GM19397 (cell line): ENCODE results near the gene C19orf25.
"Not testable (repeated sequence)": the region's sequence is repeated elsewhere in the genome, so short reads cannot be mapped to it uniquely, and the experiment has no call there.

Experiments used
- ATAC-seq: cut with Tn5 transposase; IDR thresholded peaks from one replicate; pipeline ENCODE4 v1.9.1; 2021; ENCODE audit warnings: mild to moderate bottlenecking, moderate library complexity; ENCODE audit not compliant: unreplicated experiment

C19orf25 gene

DNA sequence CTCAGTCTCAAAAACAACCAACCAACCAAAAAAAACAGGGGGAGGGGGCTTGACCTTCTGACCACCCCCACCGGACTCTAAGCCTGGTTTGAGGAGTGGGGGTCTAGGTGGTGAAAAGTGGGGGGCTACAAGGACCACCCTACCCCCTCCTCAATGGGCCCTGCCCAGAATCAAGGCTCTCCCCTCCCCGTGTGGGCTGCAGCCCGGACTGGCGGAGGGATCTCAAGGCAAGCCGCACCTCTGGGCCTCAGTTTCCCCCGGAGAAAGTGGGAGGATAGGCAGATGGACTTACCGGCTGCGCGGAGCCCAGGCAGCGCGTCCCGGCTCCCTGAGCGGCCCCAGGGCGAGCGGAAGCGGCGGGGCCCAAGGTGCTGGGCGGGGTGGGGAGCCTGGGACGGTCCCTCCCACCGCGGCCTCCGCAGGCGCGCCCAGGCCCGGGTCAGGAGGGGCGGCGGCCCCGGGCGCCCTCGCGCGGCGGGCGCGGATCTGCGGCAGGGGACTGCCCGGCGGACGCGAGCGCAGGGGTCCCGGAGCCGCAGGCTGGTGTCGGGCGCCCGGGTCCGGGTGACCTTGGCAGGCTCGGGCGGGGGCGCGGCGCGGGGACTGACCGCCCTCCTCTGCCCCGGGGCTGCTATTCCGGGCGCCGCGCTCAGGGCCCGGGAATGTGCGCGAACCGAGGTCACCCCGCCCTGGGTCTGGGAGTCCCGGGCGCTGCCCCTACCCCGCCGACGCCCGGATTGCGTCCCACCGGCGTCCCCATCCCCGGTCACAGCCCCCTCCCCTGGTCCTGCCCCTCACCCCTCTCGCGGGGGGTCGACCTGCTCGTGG, 33.9 kb upstream of the C19orf25 start, which contains the start of gene ADAMTSL5:
ADAMTSL5 (minus strand) TSS at position 349 of the 828 bp plus-strand sequence. CDS start 2,076 bp downstream, outside the sequence.
- ATAC-seq: no peak

DNA sequence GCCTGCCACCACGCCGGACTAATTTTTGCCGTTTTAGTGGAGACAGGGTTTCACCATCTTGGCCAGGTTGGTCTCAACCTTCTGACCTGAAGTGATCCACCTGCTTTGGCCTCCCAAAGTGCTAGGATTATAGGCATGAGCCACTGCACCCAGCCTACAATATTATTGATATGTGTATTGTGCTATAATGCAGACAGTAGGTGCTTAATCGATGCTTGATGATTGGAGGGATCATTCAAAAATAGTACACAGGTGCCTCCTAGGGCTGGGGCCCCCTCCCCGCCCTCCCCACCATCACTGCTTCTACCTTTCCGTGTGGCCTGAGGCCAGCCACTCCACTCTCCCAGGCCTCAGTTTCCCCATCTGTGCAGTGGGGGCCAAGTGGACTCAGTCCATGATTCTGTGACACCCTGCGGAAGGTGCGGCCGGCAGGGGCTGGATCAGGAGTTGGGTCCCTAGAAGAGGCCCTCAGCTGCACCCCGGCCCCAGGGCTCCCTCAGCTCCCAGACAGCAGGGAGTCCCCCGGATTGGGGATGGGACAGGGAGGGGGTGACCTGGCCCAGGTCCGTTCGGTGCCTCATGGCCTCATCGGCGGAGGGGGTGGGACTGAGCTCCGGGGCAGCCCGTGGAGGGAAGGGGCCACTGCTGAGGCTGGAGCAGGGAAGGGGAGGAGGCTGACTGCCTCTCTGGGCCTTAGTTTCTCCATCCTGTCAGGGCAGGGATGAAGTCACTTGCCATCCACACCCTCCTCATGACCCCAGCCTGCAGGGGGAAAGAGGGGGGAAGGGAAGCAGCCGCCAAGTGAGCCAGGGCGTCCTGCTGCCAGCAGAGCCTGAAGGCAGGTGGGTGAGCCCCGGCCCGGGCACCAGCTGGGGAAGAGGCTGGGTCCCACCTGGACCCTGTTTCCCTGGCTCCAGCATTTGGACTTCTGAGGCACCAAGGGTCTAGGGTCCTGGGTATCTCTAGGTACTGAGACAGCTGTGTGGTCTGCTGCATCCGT, 32.6 kb upstream of the C19orf25 start:
- no peak for ATAC-seq

DNA sequence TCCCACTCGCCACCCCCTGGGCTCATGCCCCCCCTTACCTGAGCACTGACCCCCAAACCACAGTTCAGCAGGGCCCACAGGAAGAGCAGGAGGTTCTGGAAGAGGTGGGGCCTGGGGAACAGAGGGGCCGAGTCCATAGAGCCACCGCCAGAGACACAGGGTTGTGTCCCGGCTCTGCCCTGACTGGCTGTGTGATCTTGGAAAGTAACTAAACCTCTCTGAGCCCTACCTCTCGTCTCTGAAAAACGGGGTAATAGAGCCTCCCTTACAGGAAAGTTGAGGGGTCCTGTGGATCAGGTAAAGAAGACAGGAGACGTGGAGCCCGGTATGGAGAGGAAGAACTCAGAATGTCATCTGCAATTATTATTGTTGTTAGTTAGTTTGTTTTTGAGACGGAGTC, 31.8 kb upstream of the C19orf25 start:
- ATAC-seq: no peak

DNA sequence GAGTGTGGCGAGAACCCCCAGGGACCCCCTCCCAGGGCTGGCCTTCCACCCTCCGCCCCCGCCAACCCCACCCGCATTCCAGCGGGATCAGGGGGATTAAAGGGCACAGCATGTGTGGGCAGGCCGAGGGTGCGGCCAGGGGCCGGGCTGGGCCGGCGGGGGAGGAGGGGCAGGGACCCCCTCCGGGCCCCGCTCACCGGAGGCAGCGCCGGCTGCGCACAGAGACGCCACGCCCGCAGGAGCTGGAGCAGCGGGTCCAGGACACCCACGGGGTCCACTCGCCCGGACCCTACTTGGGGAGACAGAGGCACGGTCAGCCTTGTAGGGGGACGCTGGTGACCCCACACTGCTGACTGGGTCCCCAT, 31.4 kb upstream of the C19orf25 start:
- ATAC-seq: no peak

DNA sequence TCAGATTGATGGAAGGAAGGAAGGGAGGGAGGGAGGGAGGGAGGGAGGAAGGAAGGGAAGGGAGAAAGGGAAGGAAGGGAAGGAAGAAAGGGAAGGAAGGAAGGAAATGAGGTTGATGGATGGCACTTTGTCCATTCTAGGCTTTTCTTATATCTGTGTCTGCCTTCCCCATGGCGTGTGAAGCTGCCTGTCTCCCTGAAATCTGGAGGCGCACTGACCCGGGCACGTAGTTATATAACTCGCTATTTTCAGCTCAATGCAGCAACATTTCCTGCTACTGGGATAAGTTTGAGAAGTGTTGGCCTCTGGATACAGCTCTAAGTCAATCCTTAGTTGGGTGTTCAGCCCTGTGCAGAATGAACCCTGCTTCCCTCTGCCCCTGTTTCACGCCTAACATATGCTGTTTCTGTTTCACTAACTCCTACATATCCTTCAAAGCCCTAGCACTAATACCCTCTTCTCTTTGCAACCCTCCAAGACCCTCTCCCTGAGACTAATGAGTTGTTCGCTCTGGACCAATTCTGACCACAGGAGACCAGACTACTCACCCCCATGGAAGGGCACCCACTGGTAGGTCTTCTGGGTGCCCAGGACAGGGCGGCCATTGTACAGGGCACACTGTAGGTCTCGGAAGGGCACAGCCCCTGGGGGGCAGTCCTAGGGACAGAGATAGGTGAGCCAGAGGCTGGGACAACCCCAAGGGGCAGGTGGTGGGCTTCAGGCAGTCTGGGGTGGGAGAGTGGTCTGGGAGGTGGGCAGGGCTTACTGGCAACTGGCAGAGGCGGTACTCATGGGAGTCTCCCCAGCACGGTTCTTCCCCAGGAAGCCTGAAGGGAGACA, 30.8 kb upstream of the C19orf25 start:
- no peak for ATAC-seq

DNA sequence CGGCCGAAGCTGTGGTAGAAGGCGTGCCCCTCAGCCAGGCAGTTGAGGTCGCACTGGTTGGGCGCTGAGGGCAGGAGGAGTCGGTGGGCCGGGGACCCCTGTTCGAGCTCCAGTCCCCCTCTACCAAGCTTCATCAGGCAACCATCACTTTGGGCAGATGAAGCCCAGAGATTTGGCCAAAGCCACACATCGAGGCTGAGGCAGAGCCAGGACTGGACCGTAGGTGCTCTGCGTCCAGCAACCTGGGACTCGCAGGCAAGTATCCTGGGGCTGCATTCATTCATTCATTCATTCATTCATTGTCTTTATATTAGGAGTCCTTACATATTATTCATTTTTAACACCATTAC, 29.5 kb upstream of the C19orf25 start:
- ATAC-seq: no peak

DNA sequence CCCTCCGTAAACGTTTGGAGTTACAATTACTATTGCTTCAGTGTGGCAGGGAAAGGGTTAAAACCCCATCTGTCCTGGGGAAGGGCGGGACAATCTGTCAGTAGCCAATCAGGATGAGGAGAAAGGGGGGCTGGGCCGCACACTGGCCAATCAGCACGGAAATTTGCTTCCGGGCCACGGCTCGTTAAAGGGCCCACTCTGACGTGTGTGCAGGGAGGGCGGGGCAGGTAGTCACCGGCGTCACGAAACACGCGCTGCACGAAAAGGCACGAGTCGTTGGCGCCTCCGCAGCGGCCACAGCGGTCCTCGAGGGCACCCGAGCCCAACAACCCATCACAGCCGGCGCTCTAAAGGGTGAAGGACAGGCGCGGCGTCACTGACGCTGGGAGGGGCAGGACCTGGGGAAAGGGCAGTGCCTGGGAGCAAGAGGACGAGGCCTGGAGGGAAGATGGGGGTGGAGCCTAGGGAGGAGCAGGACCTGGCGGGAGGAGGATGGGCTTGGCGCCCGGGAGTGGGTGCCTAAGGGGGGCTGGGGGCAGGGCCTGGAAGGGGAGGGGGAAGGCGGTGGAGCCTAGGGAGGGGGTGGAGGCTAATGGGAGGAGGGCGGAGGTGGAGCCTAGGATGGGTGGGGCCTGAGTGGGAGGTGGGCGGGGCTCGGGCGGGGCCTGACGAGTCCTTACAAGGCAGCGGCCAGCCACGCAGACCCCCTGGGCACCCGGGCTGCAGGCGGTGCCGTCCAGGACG, 28.9 kb upstream of the C19orf25 start:
- ATAC-seq: no peak

DNA sequence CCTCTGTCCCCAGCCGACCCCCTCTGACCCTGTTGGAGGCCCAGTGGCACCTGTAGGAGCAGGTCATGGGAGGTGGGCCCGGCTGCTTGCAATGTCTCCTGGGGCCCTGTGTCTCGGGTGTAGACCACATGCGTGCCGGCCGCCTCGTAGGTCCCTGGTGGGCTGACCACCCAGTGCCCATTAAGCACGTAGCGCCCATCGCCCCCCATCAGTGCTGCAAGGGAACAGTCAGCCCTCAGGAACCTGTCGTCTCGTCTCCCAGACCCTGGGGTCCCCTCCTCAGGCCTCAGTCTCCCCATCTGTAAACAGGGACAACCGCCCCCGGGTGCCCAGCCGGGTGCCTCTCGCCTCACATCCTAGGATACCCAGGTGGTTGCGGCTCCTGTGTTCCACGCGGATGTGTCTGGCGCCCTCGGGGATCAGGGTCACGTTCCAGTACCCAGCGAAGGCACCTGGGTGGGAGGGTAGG, 28.2 kb upstream of the C19orf25 start:
- ATAC-seq: no peak

DNA sequence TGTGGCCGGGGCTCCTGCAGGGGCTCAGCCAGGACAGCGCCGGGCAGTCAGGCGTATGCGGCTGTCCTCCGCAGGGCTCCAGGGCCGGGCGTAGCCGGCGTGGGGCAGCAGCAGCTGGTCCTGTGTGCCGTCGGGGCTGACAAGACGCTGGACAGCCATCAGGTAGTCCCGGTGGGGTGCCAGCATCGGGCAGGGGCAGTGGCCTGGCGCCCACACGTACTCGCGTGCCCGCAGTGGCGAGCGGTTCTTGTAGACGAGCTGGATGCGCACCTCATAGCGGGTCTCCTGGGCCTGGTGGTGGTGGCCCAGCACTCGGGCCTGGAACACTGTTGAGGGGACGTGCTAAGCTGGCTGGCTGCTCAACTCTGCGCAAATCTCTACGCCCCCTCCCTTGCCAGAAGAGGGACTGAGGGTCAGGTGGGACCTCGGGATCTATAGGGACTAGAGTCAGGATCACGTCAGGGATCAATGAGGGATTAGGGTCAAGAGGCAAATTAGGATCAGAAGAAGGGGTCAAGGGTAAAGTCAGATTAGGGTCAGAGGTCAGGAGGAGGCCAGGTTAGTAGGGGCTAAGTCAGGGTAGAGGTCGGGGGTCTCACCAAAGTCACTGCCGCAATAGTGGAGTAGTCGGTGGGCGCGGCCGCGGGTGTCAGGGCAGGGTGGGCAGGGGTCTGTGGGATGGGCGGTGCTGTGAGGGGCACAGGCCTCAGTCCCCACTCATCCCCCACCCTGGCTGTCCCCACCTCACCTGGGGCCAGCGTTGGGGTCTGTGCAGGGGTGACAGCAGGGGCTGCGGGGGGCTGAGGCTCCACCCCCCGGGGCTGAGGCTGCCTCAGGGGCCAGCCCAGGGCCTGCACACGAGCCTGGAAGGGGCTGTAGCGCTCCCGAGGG, 27.2 kb upstream of the C19orf25 start:
- no peak for ATAC-seq

DNA sequence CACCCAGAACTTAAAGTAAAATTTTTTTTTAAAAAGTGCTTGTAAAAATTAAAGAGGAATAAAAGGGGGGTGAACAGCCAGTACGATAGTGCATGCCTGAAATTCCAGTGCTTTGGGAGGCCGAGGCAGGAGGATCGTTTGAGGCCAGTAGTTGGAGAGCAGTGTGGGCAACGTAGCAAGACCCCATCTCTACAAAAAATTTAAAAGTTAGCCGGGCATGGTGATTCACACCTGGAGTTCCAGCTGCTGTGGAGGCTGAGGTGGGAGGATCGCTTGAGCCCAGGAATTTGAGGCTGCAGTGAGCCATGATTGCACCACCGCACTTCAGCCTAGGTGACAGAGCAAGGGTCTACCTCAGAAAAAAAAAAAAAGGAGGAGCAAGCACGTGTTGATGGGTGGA, 26.0 kb upstream of the C19orf25 start:
- ATAC-seq: no peak

DNA sequence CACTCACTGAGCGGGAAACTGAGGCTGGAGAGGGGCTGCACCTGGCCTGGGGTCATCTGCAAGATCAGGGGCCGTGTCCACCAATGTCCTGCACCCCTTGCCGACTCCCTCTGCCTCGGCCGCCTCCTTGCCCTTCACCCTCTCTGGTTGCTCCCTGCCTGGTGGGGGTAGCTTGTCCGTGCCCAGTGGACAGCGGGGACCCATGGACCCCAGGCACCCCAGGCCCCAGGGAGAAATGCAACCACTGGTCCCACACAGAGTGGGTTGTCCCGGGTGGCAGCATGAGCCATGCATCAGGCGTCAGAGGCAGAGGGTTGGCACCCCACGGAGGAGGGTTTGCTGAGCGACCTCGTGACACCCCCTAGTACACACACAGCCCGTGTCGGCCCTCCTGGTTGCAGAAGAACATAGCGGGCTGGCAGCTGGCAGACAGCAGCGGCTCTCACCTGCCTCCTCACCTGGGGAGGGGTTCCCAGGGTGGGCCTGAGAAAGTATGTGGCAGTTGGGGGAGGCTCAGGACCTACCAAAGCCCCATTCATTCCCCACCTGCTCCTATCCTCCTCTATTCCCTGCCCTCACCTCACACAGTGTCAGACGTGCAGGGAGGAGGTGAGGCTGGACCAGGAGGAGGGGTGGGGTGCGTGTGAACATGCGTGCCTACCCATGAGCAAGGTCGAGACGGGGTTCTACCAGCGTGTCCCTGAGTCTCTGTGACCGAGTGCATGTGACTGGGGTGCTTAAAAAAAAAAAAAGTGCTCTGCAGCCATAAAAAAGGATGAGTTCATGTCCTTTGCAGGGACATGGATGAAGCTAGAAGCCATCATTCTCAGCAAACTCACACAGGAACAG, 25.1 kb upstream of the C19orf25 start:
- ATAC-seq: no peak

DNA sequence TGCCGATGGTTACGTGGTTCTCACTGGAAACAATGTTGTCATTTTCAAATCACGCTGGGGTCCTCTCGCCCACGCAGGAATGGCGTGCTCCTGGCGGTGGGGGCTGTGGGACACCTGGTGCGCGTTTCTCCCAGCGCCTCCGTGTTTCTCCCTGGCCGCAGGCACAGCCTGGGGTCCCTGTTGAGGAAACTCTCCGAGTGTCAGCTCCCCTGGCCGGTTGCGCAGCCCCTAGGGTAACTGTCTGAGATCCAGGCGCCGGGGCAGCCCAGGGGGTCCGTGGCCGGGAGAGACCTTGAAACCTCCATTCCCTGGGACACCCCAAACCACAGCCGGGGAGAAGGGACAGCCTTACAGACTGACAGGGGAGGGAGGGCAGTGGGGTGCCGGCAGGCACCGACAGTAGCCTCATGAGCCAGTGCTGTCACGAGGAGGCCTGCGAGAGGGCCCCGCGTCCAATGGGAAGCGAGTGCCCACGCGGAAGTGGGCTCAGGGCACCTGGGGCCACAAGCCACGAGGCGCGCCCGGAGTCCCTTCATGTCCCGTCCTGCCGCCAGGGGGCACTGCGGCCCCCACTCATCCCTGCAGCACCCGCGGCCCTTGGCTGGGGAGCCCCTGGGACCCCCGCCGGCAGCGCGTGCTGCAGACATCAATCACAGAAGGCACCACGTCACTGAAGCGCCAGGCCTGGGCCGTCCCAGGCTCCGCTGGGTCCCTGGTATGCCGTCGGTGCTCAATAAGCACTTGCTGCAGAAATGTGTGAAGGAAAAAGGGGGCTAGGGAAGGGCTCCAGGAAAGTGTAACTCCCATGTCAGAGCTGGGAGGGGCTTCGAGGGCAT, 24.3 kb upstream of the C19orf25 start:
- ATAC-seq: no peak

DNA sequence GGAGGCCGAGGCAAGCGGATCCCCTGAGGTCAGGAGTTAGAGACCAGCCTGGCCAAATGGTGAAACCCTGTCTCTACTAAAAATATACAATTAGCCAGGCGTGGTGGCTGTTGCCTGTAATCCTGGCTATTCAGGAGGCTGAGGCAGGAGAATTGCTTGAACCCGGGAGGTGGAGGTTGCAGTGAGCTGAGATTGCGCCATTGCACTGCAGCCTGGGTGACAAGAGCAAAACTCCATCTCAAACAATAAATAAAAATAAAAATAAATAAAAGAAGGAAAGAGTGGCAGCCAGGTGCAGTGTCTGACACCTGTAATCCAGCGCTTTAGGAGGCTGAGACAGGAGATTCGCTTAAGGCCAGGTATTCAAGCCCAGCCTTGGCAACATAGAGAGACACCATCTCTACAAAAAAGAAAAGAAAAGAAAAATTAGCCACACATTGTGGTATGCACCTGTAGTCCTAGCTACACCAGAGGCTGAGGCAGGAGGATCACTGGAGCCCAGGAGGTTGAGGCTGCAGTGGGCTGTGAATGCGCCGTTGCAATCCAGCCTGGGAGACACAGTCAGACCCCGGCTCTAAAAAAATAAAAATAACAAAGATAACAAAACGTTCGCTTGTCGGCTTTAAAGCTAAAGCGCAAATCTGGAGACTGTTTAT, 23.5 kb upstream of the C19orf25 start:
- no peak for ATAC-seq

DNA sequence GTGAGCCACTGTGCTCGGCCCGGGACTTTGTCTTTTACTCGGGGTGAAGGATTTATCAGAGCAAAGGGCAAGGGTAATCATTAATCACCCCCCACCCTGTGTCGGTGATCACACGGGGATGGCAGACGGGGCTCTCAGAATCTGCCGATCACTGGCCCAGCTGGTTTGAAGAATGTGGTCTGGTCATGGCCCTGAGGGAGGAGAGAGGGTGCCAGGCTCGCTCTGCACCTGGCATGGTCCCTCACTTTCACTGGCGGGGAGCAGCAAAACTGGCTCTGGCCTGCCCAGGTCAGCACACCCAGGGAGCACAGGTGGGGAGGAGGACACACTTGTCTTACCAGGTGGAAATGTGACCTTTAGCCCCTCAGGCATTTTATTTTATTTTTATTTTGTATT, 22.2 kb upstream of the C19orf25 start:
- ATAC-seq: no peak

DNA sequence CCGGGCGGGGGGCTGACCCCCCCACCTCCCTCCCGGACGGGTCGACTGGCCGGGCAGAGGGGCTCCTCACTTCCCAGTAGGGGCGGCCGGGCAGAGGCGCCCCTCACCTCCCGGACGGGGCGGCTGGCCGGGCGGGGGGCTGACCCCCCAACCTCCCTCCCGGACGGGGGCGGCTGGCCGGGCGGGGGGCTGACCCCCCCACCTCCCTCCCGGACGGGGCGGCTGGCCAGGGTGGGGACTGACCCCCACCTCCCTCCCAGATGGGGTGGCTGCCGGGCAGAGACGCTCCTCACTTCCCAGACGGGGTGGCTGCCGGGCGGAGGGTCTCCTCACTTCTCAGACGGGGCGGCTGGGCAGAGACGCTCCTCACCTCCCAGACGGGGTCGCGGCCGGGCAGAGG, 20.2 kb upstream of the C19orf25 start:
- ATAC-seq: not testable (repeated sequence)

DNA sequence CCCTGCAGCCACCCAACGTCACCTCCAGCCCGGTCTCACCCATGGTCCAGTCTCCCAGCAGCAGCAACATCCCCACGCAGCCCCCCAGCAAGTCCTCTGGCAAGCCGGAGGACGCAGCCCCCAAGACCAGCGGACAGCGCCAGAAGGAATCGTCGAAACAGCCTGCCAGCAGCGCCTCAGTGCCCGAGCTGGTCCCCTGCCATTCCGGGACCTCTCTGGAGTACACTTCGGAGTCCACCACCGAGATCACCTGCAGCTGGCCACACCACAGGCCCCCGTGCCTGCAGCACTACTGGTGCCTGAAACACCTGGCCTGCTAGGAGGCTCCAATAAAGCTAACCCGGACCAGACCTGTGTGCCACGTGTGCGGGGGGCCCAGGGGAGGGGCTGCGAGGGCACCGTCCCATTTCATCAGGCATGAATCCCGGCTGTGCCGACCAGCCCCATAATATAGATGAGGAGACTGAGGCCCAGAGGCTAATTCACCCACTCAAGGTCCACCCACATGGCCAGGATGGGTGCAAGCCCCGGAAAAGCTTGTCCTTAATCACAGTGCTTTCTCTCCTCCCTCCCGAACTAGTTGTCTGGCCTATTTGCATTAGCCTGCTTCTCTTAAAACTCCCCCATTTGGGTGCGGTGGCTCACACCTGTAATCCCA, 18.7 kb upstream of the C19orf25 start:
- no peak for ATAC-seq
